Measurements from ENCODE around the gene NR6A1.

NR6A1 gene

GRCh38 chr9:124782661-124783574 is 11.8 kb upstream of the NR6A1 start (continued):
- TF ChIP-seq OSR1 (CRISPR knock-in tag; IDR thresholded peaks at IDR 0.05), result no peak
- TF ChIP-seq ZNF565 (CRISPR knock-in tag; conservative IDR thresholded peaks at IDR 0.05; ENCODE audit: low read depth), result no peak
- no peak for TF ChIP-seq ZC3H10 (CRISPR knock-in tag; IDR thresholded peaks at IDR 0.05)
- no peak for TF ChIP-seq TOX (CRISPR knock-in tag; IDR thresholded peaks at IDR 0.05; ENCODE audit: borderline replicate concordance)

DNA sequence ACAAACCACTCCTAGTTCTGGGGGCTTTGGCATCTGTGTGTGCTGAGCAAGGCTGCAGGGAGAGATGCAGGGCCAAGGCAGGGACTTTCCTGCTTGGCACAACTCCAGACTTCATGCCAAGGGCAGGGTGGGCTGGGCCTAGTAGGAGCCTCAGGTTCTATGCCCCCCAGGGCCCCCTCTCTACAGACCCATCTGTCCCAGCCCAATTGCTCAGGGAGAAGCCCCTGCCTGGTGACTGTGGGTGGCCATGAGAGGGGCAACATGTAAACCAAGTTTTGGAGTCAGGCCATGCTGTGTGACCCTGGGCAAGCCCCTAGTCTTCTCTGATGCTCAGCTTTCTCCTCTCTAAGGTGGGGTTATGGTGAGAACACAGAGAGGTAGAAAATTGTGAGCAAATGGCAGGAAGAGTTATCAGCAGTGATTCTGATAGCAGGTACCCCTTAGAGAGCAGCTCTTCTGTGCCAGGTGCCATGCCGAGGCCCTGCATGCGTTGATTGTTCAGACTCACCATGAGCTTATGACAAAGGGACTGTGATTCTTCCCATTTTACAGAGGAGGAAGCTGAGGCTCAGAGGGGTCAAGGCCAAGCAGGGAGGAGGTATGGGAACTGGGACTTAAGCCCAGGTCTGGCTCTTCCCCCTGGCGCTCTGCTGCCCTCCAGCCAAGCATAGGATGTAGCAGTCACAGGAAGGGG is 11.0 kb upstream of the NR6A1 start:
- ATAC-seq, result no peak

GRCh38 chr9:124780757-124781151 is 9.6 kb upstream of the NR6A1 start:
- no peak for ATAC-seq
- TF ChIP-seq PPARA (CRISPR knock-in tag; IDR thresholded peaks at IDR 0.05; ENCODE audit: borderline replicate concordance) (no peak), CSDC2 (CRISPR knock-in tag; IDR thresholded peaks at IDR 0.05) (no peak), SNAI2 (CRISPR knock-in tag; IDR thresholded peaks at IDR 0.05) (no peak), ZNF70 (CRISPR knock-in tag; IDR thresholded peaks at IDR 0.05) (no peak), ARNTL (CRISPR knock-in tag; IDR thresholded peaks at IDR 0.05; ENCODE audit: borderline replicate concordance, low read depth) (no peak), BACH2 (CRISPR knock-in tag; IDR thresholded peaks at IDR 0.05; ENCODE audit: borderline replicate concordance) (no peak), ZC3H10 (CRISPR knock-in tag; IDR thresholded peaks at IDR 0.05) (no peak), GLIS3 (CRISPR knock-in tag; IDR thresholded peaks at IDR 0.05) (no peak), ZFP3 (CRISPR knock-in tag; IDR thresholded peaks at IDR 0.05) (no peak), OSR1 (CRISPR knock-in tag; IDR thresholded peaks at IDR 0.05) (no peak), TCF4 (CRISPR knock-in tag; IDR thresholded peaks at IDR 0.05; ENCODE audit: borderline replicate concordance) (no peak), CSRNP3 (CRISPR knock-in tag; IDR thresholded peaks at IDR 0.05) (no peak), ZNF565 (CRISPR knock-in tag; conservative IDR thresholded peaks at IDR 0.05; ENCODE audit: low read depth) (no peak), ZNF8 (CRISPR knock-in tag; IDR thresholded peaks at IDR 0.05) (no peak), ZFP30 (CRISPR knock-in tag; IDR thresholded peaks at IDR 0.05) (no peak), PATZ1 (CRISPR knock-in tag; IDR thresholded peaks at IDR 0.05; ENCODE audit: borderline replicate concordance) (no peak), TOX (CRISPR knock-in tag; IDR thresholded peaks at IDR 0.05; ENCODE audit: borderline replicate concordance) (no peak)
- TF ChIP-seq, protein P1, sequence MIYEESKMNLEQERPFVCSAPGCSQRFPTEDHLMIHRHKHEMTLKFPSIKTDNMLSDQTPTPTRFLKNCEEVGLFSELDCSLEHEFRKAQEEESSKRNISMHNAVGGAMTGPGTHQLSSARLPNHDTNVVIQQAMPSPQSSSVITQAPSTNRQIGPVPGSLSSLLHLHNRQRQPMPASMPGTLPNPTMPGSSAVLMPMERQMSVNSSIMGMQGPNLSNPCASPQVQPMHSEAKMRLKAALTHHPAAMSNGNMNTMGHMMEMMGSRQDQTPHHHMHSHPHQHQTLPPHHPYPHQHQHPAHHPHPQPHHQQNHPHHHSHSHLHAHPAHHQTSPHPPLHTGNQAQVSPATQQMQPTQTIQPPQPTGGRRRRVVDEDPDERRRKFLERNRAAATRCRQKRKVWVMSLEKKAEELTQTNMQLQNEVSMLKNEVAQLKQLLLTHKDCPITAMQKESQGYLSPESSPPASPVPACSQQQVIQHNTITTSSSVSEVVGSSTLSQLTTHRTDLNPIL (CRISPR knock-in tag; IDR thresholded peaks at IDR 0.05; ENCODE audit: low read depth), result no peak
- TF ChIP-seq, protein P2, sequence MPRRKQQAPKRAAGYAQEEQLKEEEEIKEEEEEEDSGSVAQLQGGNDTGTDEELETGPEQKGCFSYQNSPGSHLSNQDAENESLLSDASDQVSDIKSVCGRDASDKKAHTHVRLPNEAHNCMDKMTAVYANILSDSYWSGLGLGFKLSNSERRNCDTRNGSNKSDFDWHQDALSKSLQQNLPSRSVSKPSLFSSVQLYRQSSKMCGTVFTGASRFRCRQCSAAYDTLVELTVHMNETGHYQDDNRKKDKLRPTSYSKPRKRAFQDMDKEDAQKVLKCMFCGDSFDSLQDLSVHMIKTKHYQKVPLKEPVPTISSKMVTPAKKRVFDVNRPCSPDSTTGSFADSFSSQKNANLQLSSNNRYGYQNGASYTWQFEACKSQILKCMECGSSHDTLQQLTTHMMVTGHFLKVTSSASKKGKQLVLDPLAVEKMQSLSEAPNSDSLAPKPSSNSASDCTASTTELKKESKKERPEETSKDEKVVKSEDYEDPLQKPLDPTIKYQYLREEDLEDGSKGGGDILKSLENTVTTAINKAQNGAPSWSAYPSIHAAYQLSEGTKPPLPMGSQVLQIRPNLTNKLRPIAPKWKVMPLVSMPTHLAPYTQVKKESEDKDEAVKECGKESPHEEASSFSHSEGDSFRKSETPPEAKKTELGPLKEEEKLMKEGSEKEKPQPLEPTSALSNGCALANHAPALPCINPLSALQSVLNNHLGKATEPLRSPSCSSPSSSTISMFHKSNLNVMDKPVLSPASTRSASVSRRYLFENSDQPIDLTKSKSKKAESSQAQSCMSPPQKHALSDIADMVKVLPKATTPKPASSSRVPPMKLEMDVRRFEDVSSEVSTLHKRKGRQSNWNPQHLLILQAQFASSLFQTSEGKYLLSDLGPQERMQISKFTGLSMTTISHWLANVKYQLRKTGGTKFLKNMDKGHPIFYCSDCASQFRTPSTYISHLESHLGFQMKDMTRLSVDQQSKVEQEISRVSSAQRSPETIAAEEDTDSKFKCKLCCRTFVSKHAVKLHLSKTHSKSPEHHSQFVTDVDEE (CRISPR knock-in tag; IDR thresholded peaks at IDR 0.05), result no peak

More for the DNA sequence above, 11.0 kb upstream of the NR6A1 start:
- TF ChIP-seq SNAI2 (CRISPR knock-in tag; IDR thresholded peaks at IDR 0.05), result no peak
- no peak for TF ChIP-seq ARNTL (CRISPR knock-in tag; IDR thresholded peaks at IDR 0.05; ENCODE audit: borderline replicate concordance, low read depth)
- TF ChIP-seq ISL1 (CRISPR knock-in tag; IDR thresholded peaks at IDR 0.05), result no peak
- no peak for TF ChIP-seq ZFP3 (CRISPR knock-in tag; IDR thresholded peaks at IDR 0.05)
- no peak for TF ChIP-seq OSR1 (CRISPR knock-in tag; IDR thresholded peaks at IDR 0.05)
- no peak for TF ChIP-seq TCF4 (CRISPR knock-in tag; IDR thresholded peaks at IDR 0.05; ENCODE audit: borderline replicate concordance)
- TF ChIP-seq, protein P1 (CRISPR knock-in tag; IDR thresholded peaks at IDR 0.05; ENCODE audit: low read depth), result no peak
- TF ChIP-seq ZNF8 (CRISPR knock-in tag; IDR thresholded peaks at IDR 0.05), result no peak
- TF ChIP-seq, protein P2 (CRISPR knock-in tag; IDR thresholded peaks at IDR 0.05), result no peak

All from SK-N-SH treated with all-trans-retinoic acid at 6 μM for 48 hours (cell line).